B cell (primary cell): ENCODE measurements around the gene USP21. TPM values are rescaled to one million over a fixed set of nuclear protein-coding genes. Genes with fewer than 3 reads are reported as not detected.
A peak's percentile ranks its signal among the peaks of the same experiment; 100 is the strongest.

Source experiments
- ATAC-seq: fragments of 200-7000 bp; cut with Tn5 transposase; one replicate; pipeline ENCODE4 v1.10.0; 2021; ENCODE audit warnings: low read depth, mild to moderate bottlenecking, moderate number of reproducible peaks, moderate library complexity
- CTCF ChIA-PET: fragments of 350-600 bp; sonication (Branson Sonifier 250); formaldehyde crosslinking; loops from one replicate; lab custom pipeline; 2021; ENCODE audit warnings: antibody characterized with exemption, inconsistent platforms; lab: Charles Lee
- POLR2A ChIA-PET: fragments of 350-600 bp; sonication (Branson Sonifier 250); formaldehyde crosslinking; loops from one replicate; lab custom pipeline; 2021; ENCODE audit warnings: antibody characterized with exemption; lab: Charles Lee
- DNase-seq: peaks from one replicate; pipeline ENCODE4 v3.0.0; 2013
- H2AFZ ChIP-seq: 2 replicates; pipeline ENCODE4 v1.6.1; 2012; ENCODE audit warnings: mild to moderate bottlenecking, low read depth, low read length; ENCODE audit not compliant: insufficient read depth, poor library complexity, severe bottlenecking
- H3K27ac ChIP-seq, 2 donors: 1 replicate in 1 of 2; 2 replicates in 1 of 2; pipeline ENCODE4 v1.5.1; 2012 to 2013; ENCODE audit warnings: low read length in 2 of 2, mild to moderate bottlenecking in 2 of 2, moderate library complexity in 1 of 2
- H3K27me3 ChIP-seq, 4 experiments: fragments of 200-600 bp in 1 of 4; sonication (generic) in 1 of 4; replicated peaks in 1 of 4; 1 replicate in 2 of 4; 2 replicates in 2 of 4; pipeline versions ENCODE4 v1.6.1 to v1.7.0; 2013 to 2016; ENCODE audit warnings: low read length in 3 of 4, mild to moderate bottlenecking in 2 of 4, mixed read lengths in 1 of 4, moderate library complexity in 1 of 4; ENCODE audit not compliant: insufficient read depth in 4 of 4, control insufficient read depth in 3 of 4; ENCODE audit errors: control extremely low read depth in 1 of 4
- H3K36me3 ChIP-seq, 2 experiments: replicated peaks in 1 of 2; 1 replicate in 1 of 2; 2 replicates in 1 of 2; pipeline versions ENCODE4 v1.6.1 to v1.7.1; 2013; ENCODE audit warnings: low read length in 1 of 2; ENCODE audit not compliant: insufficient read depth in 2 of 2, control insufficient read depth in 1 of 2; ENCODE audit errors: control extremely low read depth in 1 of 2, extremely low read depth in 1 of 2
- H3K4me1 ChIP-seq, 2 donors: fragments of 200-600 bp in 1 of 2; sonication (generic) in 1 of 2; 1 replicate in 1 of 2; 2 replicates in 1 of 2; pipeline versions ENCODE4 v1.5.1 to v1.6.1; 2013 to 2017; ENCODE audit warnings: low read length in 2 of 2; ENCODE audit not compliant: control insufficient read depth in 2 of 2, insufficient read depth in 2 of 2
- H3K4me2 ChIP-seq: replicated peaks from 2 replicates; pipeline ENCODE3; 2012; ENCODE audit warnings: mild to moderate bottlenecking, low read depth, low read length; ENCODE audit not compliant: poor library complexity, severe bottlenecking
- H3K4me3 ChIP-seq, 5 experiments: fragments of 200-600 bp in 1 of 5; sonication (generic) in 1 of 5; 1 replicate in 3 of 5; 2 replicates in 2 of 5; pipeline versions ENCODE4 v1.5.1 to v1.7.0; 2011 to 2016; ENCODE audit warnings: low read length in 4 of 5, mild to moderate bottlenecking in 4 of 5, low read depth in 2 of 5, control low read depth in 1 of 5, moderate library complexity in 1 of 5; ENCODE audit not compliant: insufficient read depth in 1 of 5; ENCODE audit errors: control extremely low read depth in 1 of 5, extremely low read depth in 1 of 5
- H3K79me2 ChIP-seq: fragments of 200-600 bp; sonication (generic); one replicate; pipeline ENCODE4 v1.6.0; 2016; ENCODE audit warnings: low read length; ENCODE audit not compliant: control insufficient read depth, insufficient read depth
- H3K9ac ChIP-seq: fragments of 200-600 bp; sonication (generic); 2 replicates; pipeline ENCODE4 v1.6.1; 2017; ENCODE audit warnings: mild to moderate bottlenecking, low read length, moderate library complexity
- H3K9me3 ChIP-seq, 3 donors: one replicate each; pipeline versions ENCODE4 v1.6.1 to v1.7.1; 2013; ENCODE audit warnings: low read length in 2 of 3; ENCODE audit not compliant: control insufficient read depth in 2 of 3, insufficient read depth in 1 of 3; ENCODE audit errors: control extremely low read depth in 1 of 3
- H4K20me1 ChIP-seq: 2 replicates; pipeline ENCODE4 v1.6.0; 2012; ENCODE audit warnings: mild to moderate bottlenecking, low read length; ENCODE audit not compliant: insufficient read depth, control insufficient read depth, poor library complexity, severe bottlenecking
- H3K27ac Mint-ChIP-seq: one replicate; pipeline ENCODE4 v1.8.0; 2021; ENCODE audit warnings: mixed read lengths
- H3K27me3 Mint-ChIP-seq: one replicate; pipeline ENCODE4 v1.8.0; 2021; ENCODE audit warnings: mixed read lengths
- H3K4me1 Mint-ChIP-seq: one replicate; pipeline ENCODE4 v1.8.0; 2021; ENCODE audit warnings: mixed read lengths
- H3K4me3 Mint-ChIP-seq: one replicate; pipeline ENCODE4 v1.8.0; 2021; ENCODE audit warnings: mixed read lengths
- H3K9me3 Mint-ChIP-seq: one replicate; pipeline ENCODE4 v1.8.0; 2022; ENCODE audit warnings: mixed read lengths; ENCODE audit not compliant: insufficient read depth
- EZH2 ChIP-seq: IDR thresholded peaks from 2 replicates; pipeline ENCODE4 v1.6.1; 2012; ENCODE audit warnings: borderline replicate concordance, low read depth, mild to moderate bottlenecking, moderate library complexity, low read length; ENCODE audit not compliant: insufficient read depth, poor library complexity, severe bottlenecking
- WGBS: methylation state at CpG from one replicate; pipeline ENCODE4 v1.1.5; 2013; ENCODE audit warnings: missing lambda C conversion rate; ENCODE audit not compliant: insufficient coverage; 5-methylcytosine and 5-hydroxymethylcytosine counted together
- intact Hi-C: fragments of 100-400 bp; cut with micrococcal nuclease; formaldehyde crosslinking; loops from one replicate; pipeline ENCODE4 v1.10.0; 2022
- polyA plus RNA-seq: library from polyadenylated mRNA; depleted of rRNA; stranded (reverse); fragments of >200 nt; gene quantifications from 2 replicates; pipeline ENCODE4 v1.2.3, GENCODE V29; 2012
- total RNA-seq, 2 donors: library from RNA; stranded (reverse); fragments of 120-200 nt in 1 of 2; gene quantifications; 1 replicate in 1 of 2; 2 replicates in 1 of 2; pipeline versions ENCODE4 v1.2.3 to v1.2.4, GENCODE V29; 2013 to 2022
- TF ChIP-seq, protein P1 (sequence below): fragments of 200-600 bp; IDR thresholded peaks from one replicate; pipeline ENCODE4 v1.8.0; 2022; ENCODE audit warnings: antibody characterized with exemption, mild to moderate bottlenecking

USP21 gene
- total and polyA plus RNA-seq, 2 donors (not counting 1 experiment from before 2014, with no cell fraction given), result 53.3 to 81.6 TPM

DNA sequence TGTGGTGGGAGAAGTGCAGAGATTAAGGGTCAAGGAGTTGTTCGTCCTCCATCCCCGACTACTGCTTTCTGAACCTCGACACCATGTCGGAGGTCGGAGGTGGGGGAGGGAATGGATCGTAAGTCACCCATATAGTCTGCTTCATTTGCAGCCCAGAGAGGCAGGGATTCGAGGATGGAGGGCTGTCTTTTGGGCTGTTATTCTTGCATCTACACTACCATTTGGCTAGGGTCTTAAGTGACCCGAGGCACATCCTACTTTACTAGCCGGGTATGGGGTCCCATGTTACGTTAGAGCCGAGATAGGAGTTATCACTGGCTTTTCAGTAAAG is 578 bp downstream of the USP21 start:
- H3K9ac ChIP-seq, result peak overlapping the region; percentile 88
- no peaks in the 10 kb centered on the region for H4K20me1 ChIP-seq
- H3K27ac Mint-ChIP-seq, result peak overlapping the region; percentile 93
- DNase-seq (no peak), ATAC-seq (no peak)
- peaks cover 55% of the 10 kb centered on the region for H3K4me1 Mint-ChIP-seq
- peaks cover 25 to 28% of the 10 kb centered on the region in 2 donors for H3K4me1 ChIP-seq
- intact Hi-C loops, result loop anchor here (1.0 to 10.0 kb wide), 4 partner anchors 17 to 815 kb away; partner anchors contain the start of genes B4GALT3, COPA, DEDD and NCSTN
- H3K27me3 ChIP-seq, result no peaks in the 10 kb centered on the region
- H3K4me3 Mint-ChIP-seq, result peak overlapping the region; percentile 92
- H3K9me3 Mint-ChIP-seq, result no peaks in the 10 kb centered on the region
- H3K27me3 Mint-ChIP-seq, result no peaks in the 10 kb centered on the region
- 0% methylated on average over 7 of the region's 11 CpGs for WGBS
- ChIA-PET POLR2A (no interaction called here), CTCF (no interaction called here)
- H2AFZ ChIP-seq, result peak overlapping the region; percentile 90
- H3K27ac ChIP-seq, result peak overlapping the region; percentile 74 to 76
- H3K4me3 ChIP-seq, result peak overlapping the region; percentile 69 to 92 (median 85)
- peaks cover 0 to 42% of the 10 kb centered on the region in 2 experiments for H3K36me3 ChIP-seq
- peaks cover 31% of the 10 kb centered on the region for H3K79me2 ChIP-seq
- H3K4me2 ChIP-seq, result peak overlapping the region; percentile 80
- TF ChIP-seq, protein P1, sequence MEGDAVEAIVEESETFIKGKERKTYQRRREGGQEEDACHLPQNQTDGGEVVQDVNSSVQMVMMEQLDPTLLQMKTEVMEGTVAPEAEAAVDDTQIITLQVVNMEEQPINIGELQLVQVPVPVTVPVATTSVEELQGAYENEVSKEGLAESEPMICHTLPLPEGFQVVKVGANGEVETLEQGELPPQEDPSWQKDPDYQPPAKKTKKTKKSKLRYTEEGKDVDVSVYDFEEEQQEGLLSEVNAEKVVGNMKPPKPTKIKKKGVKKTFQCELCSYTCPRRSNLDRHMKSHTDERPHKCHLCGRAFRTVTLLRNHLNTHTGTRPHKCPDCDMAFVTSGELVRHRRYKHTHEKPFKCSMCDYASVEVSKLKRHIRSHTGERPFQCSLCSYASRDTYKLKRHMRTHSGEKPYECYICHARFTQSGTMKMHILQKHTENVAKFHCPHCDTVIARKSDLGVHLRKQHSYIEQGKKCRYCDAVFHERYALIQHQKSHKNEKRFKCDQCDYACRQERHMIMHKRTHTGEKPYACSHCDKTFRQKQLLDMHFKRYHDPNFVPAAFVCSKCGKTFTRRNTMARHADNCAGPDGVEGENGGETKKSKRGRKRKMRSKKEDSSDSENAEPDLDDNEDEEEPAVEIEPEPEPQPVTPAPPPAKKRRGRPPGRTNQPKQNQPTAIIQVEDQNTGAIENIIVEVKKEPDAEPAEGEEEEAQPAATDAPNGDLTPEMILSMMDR, result no peak
- TF ChIP-seq EZH2, result no peak
- peaks cover 0 to 3% (median 0%) of the 10 kb centered on the region in 3 donors for H3K9me3 ChIP-seq

DNA sequence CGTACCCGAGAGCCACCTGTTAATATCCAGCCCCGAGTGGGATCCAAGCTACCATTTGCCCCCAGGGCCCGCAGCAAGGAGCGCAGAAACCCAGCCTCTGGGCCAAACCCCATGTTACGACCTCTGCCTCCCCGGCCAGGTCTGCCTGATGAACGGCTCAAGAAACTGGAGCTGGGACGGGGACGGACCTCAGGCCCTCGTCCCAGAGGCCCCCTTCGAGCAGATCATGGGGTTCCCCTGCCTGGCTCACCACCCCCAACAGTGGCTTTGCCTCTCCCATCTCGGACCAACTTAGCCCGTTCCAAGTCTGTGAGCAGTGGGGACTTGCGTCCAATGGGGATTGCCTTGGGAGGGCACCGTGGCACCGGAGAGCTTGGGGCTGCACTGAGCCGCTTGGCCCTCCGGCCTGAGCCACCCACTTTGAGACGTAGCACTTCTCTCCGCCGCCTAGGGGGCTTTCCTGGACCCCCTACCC is 1.4 kb downstream of the USP21 start:
- H3K4me3 Mint-ChIP-seq, result peak overlapping the region; percentile 92
- DNase-seq (no peak), ATAC-seq (no peak)
- H3K9ac ChIP-seq, result no peak overlapping the region
- H2AFZ ChIP-seq, result no peak overlapping the region
- no peaks in the 10 kb centered on the region for H3K27me3 ChIP-seq
- H3K9me3 ChIP-seq, result peaks cover 0 to 3% (median 0%) of the 10 kb centered on the region in 3 donors
- no peak overlapping the region for H3K27ac ChIP-seq
- H3K27me3 Mint-ChIP-seq, result no peaks in the 10 kb centered on the region
- POLR2A ChIA-PET, result no interaction called here
- intact Hi-C loops, result no loop called here
- no peak for TF ChIP-seq EZH2
- TF ChIP-seq, protein P1, result no peak
- no peaks in the 10 kb centered on the region for H3K9me3 Mint-ChIP-seq
- H3K79me2 ChIP-seq, result peaks cover 25% of the 10 kb centered on the region
- H3K4me1 Mint-ChIP-seq, result peaks cover 54% of the 10 kb centered on the region
- no peaks in the 10 kb centered on the region for H4K20me1 ChIP-seq
- no peak overlapping the region for H3K27ac Mint-ChIP-seq
- H3K4me1 ChIP-seq, result peaks cover 27 to 33% of the 10 kb centered on the region in 2 donors
- peaks cover 0 to 42% of the 10 kb centered on the region in 2 experiments for H3K36me3 ChIP-seq
- WGBS, result 97% methylated on average over 22 of the region's 22 CpGs
- H3K4me2 ChIP-seq, result peak overlapping the region; percentile 80
- no peak overlapping the region for H3K4me3 ChIP-seq
- CTCF ChIA-PET, result interaction anchor here (2.0 kb wide), 1 partner anchor 42 kb away, joined by 5 read pairs; the partner anchor contains the start of gene NDUFS2
